T-helper 2 cell treated with Interferon-gamma antibody and Interleukin-4, amounts not matched to agents 5 μg/mL and 100 μg/mL, for 36 hours (primary cell): ENCODE measurements around the gene ZDHHC19.

Experiments
- DNase-seq: peaks from one replicate; pipeline ENCODE4 v3.0.0; 2021; ENCODE audit warnings: low spot score
- H3K27ac Mint-ChIP-seq: one replicate; pipeline ENCODE4 v1.8.0; 2021; ENCODE audit warnings: mild to moderate bottlenecking, mixed read lengths
- H3K27me3 Mint-ChIP-seq: one replicate; pipeline ENCODE4 v1.8.0; 2021; ENCODE audit warnings: low read depth, mixed read lengths
- H3K36me3 Mint-ChIP-seq: one replicate; pipeline ENCODE4 v1.8.0; 2021; ENCODE audit warnings: low read depth, mixed read lengths
- H3K4me1 Mint-ChIP-seq: one replicate; pipeline ENCODE4 v1.8.0; 2021; ENCODE audit warnings: low read depth, mixed read lengths
- H3K4me3 Mint-ChIP-seq: one replicate; pipeline ENCODE4 v1.8.0; 2022; ENCODE audit warnings: mild to moderate bottlenecking, moderate library complexity, mixed read lengths
- H3K9me3 Mint-ChIP-seq: one replicate; pipeline ENCODE4 v1.8.0; 2021; ENCODE audit warnings: mixed read lengths

ZDHHC19 gene

DNA sequence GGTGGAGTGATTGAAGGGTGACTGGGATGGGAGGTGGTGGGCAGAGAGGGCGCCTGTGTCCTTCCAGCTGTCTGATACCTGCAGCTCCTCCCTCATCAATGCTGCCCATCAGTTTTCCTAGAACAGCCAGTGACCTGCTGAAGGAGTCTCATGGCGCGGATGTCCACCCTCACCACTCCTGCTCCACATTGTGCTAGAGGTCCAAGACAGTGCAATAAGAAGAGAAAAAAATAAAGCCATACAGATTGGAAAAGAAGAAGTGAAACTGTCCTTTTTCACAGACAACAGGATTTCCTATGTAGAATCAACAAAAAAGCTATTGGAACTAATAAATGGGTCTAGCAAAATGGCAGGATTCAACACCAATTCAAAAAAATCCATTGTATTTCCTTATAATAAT, 7.4 kb downstream of the ZDHHC19 start:
- H3K27ac Mint-ChIP-seq = no peak overlapping the region
- H3K4me1 Mint-ChIP-seq = peaks cover 11% of the 10 kb centered on the region
- H3K27me3 Mint-ChIP-seq = peaks cover 19% of the 10 kb centered on the region
- no peak for DNase-seq
- no peak overlapping the region for H3K4me3 Mint-ChIP-seq
- no peaks in the 10 kb centered on the region for H3K36me3 Mint-ChIP-seq
- H3K9me3 Mint-ChIP-seq = no peaks in the 10 kb centered on the region

DNA sequence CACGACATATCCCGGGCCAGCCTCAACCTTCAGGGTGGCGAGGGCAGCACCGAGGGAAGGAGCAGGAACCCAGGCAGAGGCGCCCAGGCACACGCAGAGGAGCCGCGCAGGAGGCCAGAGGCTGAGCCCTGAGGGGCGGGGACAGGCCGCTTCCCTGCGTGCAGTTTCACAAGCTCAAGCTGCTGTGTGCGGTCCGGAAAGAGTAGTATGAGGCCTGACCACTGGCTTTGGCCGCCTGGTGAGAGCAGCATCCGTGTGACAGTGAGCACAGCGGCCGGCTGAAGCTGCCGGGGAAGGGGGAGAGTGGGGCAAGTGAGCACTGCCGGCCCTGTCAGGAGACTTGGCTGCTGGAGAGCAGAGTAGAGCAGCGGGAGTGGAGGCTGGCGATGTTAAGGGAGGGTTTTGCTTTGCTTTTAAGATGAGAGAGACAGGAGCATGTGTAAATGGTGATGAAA, 8.7 kb downstream of the ZDHHC19 start:
- H3K4me1 Mint-ChIP-seq = peaks cover 7% of the 10 kb centered on the region
- H3K27ac Mint-ChIP-seq = no peak overlapping the region
- no peaks in the 10 kb centered on the region for H3K36me3 Mint-ChIP-seq
- H3K4me3 Mint-ChIP-seq = no peak overlapping the region
- H3K9me3 Mint-ChIP-seq = no peaks in the 10 kb centered on the region
- peaks cover 16% of the 10 kb centered on the region for H3K27me3 Mint-ChIP-seq
- DNase-seq = no peak

DNA sequence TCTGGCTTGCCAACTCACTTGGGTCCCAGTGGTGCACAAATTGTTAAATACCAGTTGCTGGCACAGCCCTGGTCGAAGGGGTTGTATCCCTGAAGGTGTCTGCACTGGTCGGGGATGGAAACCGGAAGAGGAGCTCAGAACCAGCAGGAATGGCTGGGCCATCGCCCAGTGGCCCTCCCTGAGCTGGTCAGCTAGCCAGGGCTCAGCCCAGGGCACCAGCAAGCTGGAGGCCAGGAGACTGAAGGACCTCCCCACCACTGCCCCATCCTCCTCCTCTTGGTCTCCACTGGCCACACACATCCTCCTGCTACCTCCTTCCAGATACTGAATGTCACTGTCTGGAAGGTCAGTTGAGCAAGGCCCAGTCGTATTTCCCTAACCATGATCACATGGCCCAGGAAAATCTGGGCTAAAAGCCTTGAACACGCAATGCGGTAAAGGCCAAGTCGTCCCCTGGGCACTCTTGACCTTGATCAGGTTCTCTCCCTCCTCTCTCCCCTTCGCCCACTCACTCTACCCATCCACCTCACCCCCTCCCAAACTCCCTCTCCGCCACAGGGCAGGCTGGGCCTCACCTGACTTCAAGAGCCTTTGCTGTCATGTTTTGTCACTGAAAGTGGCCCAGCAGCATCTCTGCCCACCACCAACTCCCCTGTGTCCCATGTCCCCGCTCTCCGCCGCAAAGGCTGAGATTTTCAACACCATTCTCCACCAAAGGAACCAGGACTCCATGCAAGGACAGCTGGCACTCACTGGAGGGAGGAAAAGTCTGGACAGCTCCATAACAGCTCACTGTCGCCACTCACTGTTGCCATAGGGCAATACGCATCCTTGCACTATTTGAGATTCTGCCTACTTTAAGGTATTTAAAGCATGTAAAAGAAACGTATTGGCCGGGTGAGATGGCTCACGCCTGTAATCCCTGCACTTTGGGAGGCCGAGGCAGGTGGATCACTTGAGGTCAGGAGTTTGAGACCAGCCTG, 12.1 kb downstream of the ZDHHC19 start:
- Mint-ChIP-seq H3K4me3 (no peak overlapping the region), H3K27ac (no peak overlapping the region), H3K4me1 (peaks cover 3% of the 10 kb centered on the region), H3K9me3 (no peaks in the 10 kb centered on the region), H3K27me3 (peaks cover 3% of the 10 kb centered on the region), H3K36me3 (no peaks in the 10 kb centered on the region)
- DNase-seq = no peak

DNA sequence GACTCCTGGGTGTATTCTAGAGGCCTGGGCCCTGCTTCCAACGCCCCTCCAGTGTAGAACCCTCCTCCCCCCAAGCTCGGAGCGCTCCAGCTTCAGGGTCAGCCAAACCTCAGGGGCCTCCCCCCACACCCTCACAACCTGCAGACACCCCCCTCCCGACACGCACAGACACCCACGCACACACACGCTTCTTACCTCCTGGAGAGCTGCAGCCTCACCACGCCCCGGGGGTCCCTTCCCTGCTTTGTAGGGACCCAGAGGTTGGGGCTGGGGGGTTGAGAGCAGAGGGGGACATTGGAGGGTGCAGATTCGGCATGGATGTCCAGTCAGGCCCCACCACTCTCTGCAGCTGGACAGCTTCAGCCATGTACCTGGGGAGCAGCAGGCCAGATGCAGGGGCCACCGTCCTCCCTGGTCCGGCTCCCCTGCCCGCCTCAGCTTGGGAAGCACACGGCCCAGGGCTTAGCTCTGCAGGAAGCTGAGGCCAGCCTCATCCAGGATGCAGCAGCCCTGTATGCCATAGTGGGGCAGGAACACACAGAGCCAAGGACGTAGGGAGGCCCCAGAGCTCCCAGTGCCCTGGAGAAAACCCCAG, 13.0 kb downstream of the ZDHHC19 start:
- no peak for DNase-seq
- Mint-ChIP-seq H3K4me1 (peaks cover 7% of the 10 kb centered on the region), H3K9me3 (no peaks in the 10 kb centered on the region), H3K4me3 (no peak overlapping the region), H3K27me3 (peaks cover 3% of the 10 kb centered on the region), H3K27ac (no peak overlapping the region), H3K36me3 (no peaks in the 10 kb centered on the region)

DNA sequence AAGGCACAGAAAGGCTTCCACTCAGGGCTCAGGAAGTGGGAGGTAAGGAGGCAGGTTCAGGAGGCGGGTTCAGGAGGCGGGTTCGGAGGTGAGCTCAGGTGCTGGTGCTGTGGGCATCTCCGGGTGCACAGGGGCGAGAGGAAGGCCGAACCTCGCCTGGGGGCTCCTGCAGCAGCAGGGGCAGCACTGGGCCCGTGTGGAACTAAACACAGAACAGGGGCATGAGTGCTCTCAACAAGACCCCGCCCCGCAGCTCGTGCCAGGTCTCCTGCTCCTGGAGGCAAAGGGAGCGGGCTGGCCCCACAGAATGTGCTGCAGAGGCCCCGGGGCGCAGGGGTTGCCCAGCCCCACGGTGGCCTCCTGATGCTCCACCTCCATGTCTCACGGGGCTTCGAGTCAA, 13.7 kb downstream of the ZDHHC19 start:
- Mint-ChIP-seq H3K4me1 (peaks cover 13% of the 10 kb centered on the region), H3K36me3 (no peaks in the 10 kb centered on the region), H3K4me3 (no peak overlapping the region), H3K9me3 (no peaks in the 10 kb centered on the region), H3K27ac (no peak overlapping the region), H3K27me3 (peaks cover under 1% of the 10 kb centered on the region)
- DNase-seq = no peak

DNA sequence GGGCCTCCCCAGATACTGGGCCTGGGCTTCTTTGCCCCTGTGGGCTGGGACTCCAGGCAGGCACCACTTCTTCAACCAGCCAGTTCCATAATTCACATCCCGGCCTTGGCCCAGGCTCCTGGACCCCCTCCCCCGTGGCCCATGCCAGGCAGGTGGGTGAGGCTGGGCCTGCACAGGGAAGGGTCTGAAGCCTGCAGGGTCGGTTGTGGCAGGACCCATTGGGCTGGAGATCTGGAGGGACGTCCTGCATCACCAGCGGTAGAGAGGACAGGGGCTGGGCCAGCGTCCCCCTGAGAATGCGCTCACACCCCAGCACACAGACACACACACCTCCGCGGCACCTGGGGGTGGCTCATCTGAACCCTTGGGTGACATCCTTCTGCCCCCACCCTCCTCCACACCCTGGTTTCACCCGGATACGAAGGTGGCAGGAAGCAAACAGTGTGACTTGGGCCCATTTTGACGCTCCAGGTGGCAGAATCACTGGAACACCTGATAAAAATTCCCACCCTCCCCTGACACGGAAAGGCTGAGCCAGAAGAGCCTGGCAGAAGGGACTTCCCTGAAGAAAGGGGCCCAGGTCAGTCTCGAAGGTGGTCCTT, 15.4 kb downstream of the ZDHHC19 start:
- H3K9me3 Mint-ChIP-seq = no peaks in the 10 kb centered on the region
- H3K27me3 Mint-ChIP-seq = no peaks in the 10 kb centered on the region
- no peak overlapping the region for H3K4me3 Mint-ChIP-seq
- H3K36me3 Mint-ChIP-seq = no peaks in the 10 kb centered on the region
- H3K27ac Mint-ChIP-seq = no peak overlapping the region
- DNase-seq = no peak
- H3K4me1 Mint-ChIP-seq = peaks cover 20% of the 10 kb centered on the region

DNA sequence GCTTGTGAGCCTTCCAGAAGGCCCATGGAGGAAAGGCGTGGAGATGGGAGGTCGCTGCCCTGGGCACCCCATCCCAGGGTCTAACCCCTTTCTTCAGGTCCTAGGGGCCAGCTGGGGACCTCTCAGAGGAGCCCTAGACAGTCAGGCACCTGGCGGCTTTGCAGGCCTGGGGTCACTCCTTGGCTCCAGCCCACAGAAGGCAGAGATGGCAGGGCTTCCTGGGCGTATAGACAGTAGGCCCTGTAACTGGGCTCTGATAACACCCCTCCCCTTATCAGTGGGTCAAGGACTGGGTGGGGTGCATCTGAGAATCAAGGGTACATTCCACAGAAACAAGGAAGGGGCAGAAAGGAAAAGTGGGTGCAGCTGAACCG, 16.7 kb downstream of the ZDHHC19 start:
- no peaks in the 10 kb centered on the region for H3K9me3 Mint-ChIP-seq
- peak overlapping the region; percentile 63 for H3K27ac Mint-ChIP-seq
- no peaks in the 10 kb centered on the region for H3K36me3 Mint-ChIP-seq
- DNase-seq = no peak
- H3K27me3 Mint-ChIP-seq = no peaks in the 10 kb centered on the region
- peaks cover 25% of the 10 kb centered on the region for H3K4me1 Mint-ChIP-seq
- no peak overlapping the region for H3K4me3 Mint-ChIP-seq

DNA sequence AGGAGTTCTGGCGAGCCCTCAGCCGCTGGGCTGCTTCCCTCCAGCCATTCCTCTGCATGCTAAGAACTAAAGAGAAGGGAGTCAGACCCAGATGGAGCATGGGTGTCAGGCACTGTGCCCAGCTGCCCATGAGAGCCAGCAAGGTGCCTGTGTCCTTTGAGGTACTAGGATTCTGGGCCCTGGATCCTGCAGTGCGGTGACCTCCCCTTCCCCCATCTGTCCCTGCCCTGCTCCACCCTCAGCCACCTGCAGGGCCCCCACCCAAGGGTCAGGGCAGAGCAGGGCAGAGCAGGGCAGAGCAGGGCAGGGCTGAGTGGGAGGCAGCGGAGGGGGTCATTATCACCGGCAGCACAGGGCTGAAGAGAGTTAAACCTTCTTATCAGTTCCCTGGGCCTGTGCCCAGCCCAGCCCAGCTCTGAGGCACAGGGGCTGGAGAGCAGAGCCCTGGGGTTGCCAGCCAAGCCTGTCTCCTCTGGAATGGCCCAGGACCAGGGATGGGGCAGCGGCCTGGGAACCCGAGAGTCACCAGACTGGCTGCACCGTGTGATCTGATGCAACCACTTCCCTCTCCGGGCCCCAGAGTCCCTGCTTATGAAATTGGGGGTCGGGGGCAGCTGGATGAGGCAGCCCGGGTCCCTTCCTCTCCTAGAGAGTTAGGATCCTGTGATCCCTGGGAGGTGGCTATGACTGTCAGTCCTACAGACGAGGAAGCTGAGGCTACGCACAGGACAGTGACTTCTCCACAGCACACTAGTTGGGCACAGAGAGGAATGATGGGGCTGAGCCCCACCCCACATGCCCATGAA, 17.3 kb downstream of the ZDHHC19 start:
- H3K36me3 Mint-ChIP-seq = no peaks in the 10 kb centered on the region
- peaks cover 28% of the 10 kb centered on the region for H3K4me1 Mint-ChIP-seq
- H3K9me3 Mint-ChIP-seq = no peaks in the 10 kb centered on the region
- no peaks in the 10 kb centered on the region for H3K27me3 Mint-ChIP-seq
- peak overlapping the region; percentile 94 for H3K27ac Mint-ChIP-seq
- DNase-seq = no peak
- no peak overlapping the region for H3K4me3 Mint-ChIP-seq

DNA sequence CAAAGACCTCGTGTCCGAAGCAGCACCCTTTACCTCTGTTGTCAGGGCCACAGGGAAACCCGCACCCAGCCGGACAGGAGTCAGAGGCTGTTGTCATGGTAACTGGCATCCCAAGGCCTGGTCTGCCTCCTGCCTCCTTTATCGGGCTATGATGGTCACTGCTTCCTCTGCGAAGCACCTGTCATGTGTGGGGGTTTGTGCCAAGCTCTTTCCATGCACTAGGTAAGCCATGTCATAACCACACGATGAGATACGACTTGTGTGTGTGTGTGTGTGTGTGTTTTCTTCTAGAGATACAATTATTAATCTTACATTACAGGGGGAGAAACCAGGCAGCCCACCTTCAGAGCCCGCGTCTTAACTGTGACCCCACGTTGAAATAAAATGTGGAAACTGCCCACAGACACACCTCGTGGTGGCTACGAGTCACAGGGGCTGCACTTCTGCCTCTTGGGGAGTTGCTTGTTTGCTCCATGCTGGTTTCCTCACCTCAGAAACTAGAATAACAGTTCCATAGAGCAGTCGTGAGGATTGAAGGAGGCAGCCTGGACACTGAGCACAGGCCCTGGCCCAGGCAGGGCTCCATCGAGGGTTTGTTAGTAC, 18.0 kb downstream of the ZDHHC19 start:
- no peaks in the 10 kb centered on the region for H3K27me3 Mint-ChIP-seq
- H3K27ac Mint-ChIP-seq = peak overlapping the region; percentile 94
- H3K9me3 Mint-ChIP-seq = no peaks in the 10 kb centered on the region
- H3K36me3 Mint-ChIP-seq = no peaks in the 10 kb centered on the region
- H3K4me1 Mint-ChIP-seq = peaks cover 28% of the 10 kb centered on the region
- peak overlapping the region; percentile 29 for H3K4me3 Mint-ChIP-seq
- DNase-seq = no peak

DNA sequence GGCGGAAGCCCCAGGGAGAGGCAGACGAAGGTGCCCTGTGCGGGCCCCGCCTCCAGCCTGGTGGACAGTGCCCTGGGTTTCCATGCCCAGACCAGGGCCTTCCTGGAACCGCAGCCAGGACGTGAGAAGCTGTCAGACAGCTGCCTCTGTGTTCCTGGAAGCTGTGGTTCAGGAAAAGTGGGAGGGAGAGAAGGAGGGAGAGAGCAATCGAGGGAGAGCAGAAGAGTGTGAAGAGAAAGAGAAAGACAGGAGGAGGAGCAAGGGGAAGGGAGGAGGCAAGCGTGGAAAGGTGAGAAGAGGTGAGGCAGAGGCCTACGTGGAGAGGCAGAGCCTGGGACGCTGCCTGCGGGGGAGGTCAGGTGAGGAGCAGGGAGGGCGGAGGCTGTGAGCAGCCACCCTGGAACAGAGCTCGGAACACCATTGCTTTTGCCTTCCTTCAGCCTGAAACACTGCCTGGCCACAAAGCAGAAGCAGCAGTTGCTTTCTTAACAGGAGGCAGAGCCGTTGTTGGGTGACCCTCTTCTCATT, 18.6 kb downstream of the ZDHHC19 start:
- no peaks in the 10 kb centered on the region for H3K36me3 Mint-ChIP-seq
- no peaks in the 10 kb centered on the region for H3K27me3 Mint-ChIP-seq
- H3K4me3 Mint-ChIP-seq = peak overlapping the region; percentile 50
- no peaks in the 10 kb centered on the region for H3K9me3 Mint-ChIP-seq
- DNase-seq = no peak
- H3K4me1 Mint-ChIP-seq = peaks cover 28% of the 10 kb centered on the region
- H3K27ac Mint-ChIP-seq = peak overlapping the region; percentile 94

DNA sequence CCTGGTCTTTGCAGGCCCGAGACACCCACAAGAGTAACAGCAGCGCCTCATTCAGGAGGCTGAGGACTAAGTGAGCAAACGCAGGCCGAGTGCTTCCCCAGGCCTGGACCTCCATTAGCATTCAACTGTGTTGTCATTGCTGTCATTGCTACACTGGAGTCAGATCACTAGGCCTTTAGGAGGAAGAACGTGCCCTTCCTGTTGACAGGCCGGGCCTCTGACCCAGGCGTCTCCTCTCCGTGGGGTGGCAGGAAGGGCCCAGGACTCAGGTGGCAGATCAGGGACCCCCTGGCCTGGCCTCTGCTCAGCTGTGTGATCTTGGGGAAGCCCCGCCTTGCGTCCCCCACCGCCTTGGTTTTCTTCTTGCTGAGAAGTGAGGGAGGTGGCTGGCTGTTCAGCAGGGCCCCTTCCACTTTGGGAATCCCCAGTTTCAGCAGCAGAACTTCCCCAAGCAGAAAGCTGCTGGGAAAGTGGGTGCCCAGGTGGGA, 19.1 kb downstream of the ZDHHC19 start:
- DNase-seq = peak; percentile 32
- no peaks in the 10 kb centered on the region for H3K36me3 Mint-ChIP-seq
- H3K4me1 Mint-ChIP-seq = peaks cover 30% of the 10 kb centered on the region
- H3K9me3 Mint-ChIP-seq = no peaks in the 10 kb centered on the region
- peak overlapping the region; percentile 94 for H3K27ac Mint-ChIP-seq
- H3K4me3 Mint-ChIP-seq = peak overlapping the region; percentile 50
- H3K27me3 Mint-ChIP-seq = no peaks in the 10 kb centered on the region

DNA sequence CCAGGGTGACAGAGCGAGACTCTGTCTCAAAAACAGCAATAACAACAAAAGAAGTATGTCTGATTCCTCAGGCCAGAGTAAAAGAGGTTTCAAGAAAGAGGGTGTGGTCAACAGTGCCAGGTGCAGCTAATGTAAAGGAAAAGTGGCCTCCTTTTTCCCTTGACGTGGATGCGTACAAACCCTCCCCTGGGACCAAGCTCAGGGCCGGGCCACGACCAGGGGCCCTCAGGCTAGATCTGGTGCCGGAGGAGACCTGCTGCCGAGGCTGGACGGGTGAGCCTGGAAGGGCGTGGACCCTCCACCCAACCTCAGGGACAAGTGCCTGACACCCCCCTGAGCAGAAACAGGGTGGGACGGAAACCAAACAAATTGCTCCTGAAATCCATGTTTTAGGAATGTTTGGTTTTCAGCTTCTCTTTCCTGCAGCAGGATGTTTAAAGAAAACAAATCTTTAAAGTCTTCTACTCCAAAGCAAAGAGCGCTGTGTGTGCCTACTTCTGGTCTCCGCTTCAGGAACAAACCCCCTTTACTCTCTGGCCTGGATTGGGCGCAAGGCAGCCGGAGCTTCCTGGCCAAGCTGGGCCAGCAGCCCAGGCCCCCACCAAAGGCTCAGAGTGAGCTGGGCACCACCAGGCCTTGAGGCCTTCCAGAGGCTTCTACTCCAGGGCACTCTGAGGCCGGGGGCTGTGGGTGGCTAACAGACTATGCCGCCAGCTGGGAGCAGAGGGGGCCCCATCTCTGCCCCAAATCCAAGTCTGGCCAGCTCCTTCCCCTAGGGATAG, 21.4 kb downstream of the ZDHHC19 start:
- Mint-ChIP-seq H3K9me3 (no peaks in the 10 kb centered on the region), H3K27me3 (no peaks in the 10 kb centered on the region), H3K36me3 (no peaks in the 10 kb centered on the region), H3K27ac (no peak overlapping the region), H3K4me1 (peaks cover 42% of the 10 kb centered on the region), H3K4me3 (no peak overlapping the region)
- no peak for DNase-seq
